ENCODE results near the gene HESX1. TPM values are rescaled to one million over a fixed set of nuclear protein-coding genes. Genes with fewer than 3 reads are reported as not detected.

Gene HESX1
- total and polyA plus RNA-seq, 2 of the 8 experiments (the other 6 are each of a cell fraction or from before 2014, with no cell fraction given), result 7.1 to 12.0 TPM

- 0 out of 4 replicates have a peak, but pooled peaks of 1 of the 2 experiments have one; percentile 12 for TF ChIP-seq SIN3A (conservative IDR thresholded peaks at IDR 0.05 in 1 of 2, IDR thresholded peaks at IDR 0.05 in 1 of 2; ENCODE audit: low read depth in 1 of 2, low read length in 2 of 2)
- TF ChIP-seq, protein P1, sequence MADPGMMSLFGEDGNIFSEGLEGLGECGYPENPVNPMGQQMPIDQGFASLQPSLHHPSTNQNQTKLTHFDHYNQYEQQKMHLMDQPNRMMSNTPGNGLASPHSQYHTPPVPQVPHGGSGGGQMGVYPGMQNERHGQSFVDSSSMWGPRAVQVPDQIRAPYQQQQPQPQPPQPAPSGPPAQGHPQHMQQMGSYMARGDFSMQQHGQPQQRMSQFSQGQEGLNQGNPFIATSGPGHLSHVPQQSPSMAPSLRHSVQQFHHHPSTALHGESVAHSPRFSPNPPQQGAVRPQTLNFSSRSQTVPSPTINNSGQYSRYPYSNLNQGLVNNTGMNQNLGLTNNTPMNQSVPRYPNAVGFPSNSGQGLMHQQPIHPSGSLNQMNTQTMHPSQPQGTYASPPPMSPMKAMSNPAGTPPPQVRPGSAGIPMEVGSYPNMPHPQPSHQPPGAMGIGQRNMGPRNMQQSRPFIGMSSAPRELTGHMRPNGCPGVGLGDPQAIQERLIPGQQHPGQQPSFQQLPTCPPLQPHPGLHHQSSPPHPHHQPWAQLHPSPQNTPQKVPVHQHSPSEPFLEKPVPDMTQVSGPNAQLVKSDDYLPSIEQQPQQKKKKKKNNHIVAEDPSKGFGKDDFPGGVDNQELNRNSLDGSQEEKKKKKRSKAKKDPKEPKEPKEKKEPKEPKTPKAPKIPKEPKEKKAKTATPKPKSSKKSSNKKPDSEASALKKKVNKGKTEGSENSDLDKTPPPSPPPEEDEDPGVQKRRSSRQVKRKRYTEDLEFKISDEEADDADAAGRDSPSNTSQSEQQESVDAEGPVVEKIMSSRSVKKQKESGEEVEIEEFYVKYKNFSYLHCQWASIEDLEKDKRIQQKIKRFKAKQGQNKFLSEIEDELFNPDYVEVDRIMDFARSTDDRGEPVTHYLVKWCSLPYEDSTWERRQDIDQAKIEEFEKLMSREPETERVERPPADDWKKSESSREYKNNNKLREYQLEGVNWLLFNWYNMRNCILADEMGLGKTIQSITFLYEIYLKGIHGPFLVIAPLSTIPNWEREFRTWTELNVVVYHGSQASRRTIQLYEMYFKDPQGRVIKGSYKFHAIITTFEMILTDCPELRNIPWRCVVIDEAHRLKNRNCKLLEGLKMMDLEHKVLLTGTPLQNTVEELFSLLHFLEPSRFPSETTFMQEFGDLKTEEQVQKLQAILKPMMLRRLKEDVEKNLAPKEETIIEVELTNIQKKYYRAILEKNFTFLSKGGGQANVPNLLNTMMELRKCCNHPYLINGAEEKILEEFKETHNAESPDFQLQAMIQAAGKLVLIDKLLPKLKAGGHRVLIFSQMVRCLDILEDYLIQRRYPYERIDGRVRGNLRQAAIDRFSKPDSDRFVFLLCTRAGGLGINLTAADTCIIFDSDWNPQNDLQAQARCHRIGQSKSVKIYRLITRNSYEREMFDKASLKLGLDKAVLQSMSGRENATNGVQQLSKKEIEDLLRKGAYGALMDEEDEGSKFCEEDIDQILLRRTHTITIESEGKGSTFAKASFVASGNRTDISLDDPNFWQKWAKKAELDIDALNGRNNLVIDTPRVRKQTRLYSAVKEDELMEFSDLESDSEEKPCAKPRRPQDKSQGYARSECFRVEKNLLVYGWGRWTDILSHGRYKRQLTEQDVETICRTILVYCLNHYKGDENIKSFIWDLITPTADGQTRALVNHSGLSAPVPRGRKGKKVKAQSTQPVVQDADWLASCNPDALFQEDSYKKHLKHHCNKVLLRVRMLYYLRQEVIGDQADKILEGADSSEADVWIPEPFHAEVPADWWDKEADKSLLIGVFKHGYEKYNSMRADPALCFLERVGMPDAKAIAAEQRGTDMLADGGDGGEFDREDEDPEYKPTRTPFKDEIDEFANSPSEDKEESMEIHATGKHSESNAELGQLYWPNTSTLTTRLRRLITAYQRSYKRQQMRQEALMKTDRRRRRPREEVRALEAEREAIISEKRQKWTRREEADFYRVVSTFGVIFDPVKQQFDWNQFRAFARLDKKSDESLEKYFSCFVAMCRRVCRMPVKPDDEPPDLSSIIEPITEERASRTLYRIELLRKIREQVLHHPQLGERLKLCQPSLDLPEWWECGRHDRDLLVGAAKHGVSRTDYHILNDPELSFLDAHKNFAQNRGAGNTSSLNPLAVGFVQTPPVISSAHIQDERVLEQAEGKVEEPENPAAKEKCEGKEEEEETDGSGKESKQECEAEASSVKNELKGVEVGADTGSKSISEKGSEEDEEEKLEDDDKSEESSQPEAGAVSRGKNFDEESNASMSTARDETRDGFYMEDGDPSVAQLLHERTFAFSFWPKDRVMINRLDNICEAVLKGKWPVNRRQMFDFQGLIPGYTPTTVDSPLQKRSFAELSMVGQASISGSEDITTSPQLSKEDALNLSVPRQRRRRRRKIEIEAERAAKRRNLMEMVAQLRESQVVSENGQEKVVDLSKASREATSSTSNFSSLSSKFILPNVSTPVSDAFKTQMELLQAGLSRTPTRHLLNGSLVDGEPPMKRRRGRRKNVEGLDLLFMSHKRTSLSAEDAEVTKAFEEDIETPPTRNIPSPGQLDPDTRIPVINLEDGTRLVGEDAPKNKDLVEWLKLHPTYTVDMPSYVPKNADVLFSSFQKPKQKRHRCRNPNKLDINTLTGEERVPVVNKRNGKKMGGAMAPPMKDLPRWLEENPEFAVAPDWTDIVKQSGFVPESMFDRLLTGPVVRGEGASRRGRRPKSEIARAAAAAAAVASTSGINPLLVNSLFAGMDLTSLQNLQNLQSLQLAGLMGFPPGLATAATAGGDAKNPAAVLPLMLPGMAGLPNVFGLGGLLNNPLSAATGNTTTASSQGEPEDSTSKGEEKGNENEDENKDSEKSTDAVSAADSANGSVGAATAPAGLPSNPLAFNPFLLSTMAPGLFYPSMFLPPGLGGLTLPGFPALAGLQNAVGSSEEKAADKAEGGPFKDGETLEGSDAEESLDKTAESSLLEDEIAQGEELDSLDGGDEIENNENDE (IDR thresholded peaks at IDR 0.05; ENCODE audit: insufficient replicate concordance, low read length), result no peak
- TF ChIP-seq BRCA1 (IDR thresholded peaks at IDR 0.05; ENCODE audit: low read depth, low read length), result no peak
- TF ChIP-seq MAFK (IDR thresholded peaks at IDR 0.05; ENCODE audit: low read depth, low read length), result no peak
- no peak for TF ChIP-seq SAP30 (IDR thresholded peaks at IDR 0.05; ENCODE audit: insufficient read depth, insufficient replicate concordance, low read length)
- TF ChIP-seq CEBPB (IDR thresholded peaks at IDR 0.05; ENCODE audit: low read depth, low read length), result no peak
- 0 out of 2 replicates have a peak, but pooled peaks have one; percentile 18 for TF ChIP-seq EGR1 (IDR thresholded peaks at IDR 0.05; ENCODE audit: borderline replicate concordance, low read depth, low read length)
- no peak for TF ChIP-seq RAD21 (IDR thresholded peaks at IDR 0.05 in 1 of 2, conservative IDR thresholded peaks at IDR 0.05 in 1 of 2; ENCODE audit: low read depth in 2 of 2, low read length in 2 of 2)
Observed at GRCh38 chr3:57164657-57165573, 34.9 kb downstream of the HESX1 start, which contains the start of gene IL17RD (continued).

Measured in H1 (cell line).